ENCODE measurements around the gene KHDC4.

DNA sequence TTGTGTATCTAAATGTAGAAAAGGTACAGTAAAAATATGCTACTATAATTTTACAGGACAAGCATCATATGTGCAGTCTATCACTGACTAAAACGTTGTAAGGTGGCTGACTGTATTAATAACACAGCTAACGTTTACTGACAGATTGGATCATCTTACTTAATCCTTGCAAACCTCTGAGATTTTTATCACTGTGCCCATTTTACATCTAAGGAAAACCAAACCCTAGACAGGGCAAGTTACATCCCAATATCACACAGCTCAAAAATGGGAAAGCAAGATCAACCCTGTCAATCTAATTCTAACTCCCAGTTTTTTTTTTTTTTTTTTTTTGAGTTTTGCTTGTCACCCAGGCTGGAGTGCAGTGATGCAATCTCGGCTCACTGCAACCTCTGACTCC, 15.6 kb downstream of the KHDC4 start:
- no peak for TF ChIP-seq EZH2 (IDR thresholded peaks at IDR 0.05; ENCODE audit: low read depth)
- TF ChIP-seq, protein P1, sequence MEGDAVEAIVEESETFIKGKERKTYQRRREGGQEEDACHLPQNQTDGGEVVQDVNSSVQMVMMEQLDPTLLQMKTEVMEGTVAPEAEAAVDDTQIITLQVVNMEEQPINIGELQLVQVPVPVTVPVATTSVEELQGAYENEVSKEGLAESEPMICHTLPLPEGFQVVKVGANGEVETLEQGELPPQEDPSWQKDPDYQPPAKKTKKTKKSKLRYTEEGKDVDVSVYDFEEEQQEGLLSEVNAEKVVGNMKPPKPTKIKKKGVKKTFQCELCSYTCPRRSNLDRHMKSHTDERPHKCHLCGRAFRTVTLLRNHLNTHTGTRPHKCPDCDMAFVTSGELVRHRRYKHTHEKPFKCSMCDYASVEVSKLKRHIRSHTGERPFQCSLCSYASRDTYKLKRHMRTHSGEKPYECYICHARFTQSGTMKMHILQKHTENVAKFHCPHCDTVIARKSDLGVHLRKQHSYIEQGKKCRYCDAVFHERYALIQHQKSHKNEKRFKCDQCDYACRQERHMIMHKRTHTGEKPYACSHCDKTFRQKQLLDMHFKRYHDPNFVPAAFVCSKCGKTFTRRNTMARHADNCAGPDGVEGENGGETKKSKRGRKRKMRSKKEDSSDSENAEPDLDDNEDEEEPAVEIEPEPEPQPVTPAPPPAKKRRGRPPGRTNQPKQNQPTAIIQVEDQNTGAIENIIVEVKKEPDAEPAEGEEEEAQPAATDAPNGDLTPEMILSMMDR (conservative IDR thresholded peaks at IDR 0.05) = no peak

Data from PC-9 (cell line).